KBM-7 (cell line): ENCODE results near the gene CLIC5.

Experiments
- DNase-seq: peaks from one replicate; pipeline ENCODE4 v3.0.0-alpha.2; 2015
- in situ Hi-C: fragments of 300-500 bp; cut with MboI; formaldehyde crosslinking; loops from 2 replicates; pipeline ENCODE4 v1.14.3; 2020; ENCODE audit warnings: low sequenced_read_pairs, low pct_unique_long_range_greater_than_20kb, mixed read lengths

The CLIC5 gene

DNA sequence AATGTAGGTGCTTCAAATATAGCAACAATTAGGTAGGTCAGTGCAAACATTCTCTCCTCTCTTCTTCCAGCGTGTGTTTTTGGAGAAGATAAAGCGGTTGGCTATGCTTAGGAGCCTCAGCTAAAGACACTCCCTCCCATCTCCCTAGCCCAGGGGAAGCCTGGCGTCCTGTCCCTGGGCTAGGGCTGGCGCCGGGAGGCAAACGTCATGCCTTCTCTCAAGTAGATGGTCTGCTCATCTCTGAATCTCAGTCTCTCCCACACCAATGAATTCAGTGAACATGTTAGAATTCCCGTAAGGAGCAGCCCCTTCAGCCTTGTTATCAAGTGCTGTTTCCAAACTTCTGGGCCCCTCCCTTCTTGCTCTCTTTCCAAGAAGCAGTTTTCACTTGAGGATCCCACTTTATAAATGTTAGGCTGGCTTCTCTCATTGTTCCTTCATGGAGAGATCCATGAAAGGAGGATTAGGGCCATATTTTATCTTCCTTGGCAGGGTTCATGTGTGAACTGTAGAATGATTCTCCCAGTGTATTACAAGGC lies 142.8 kb downstream of the CLIC5 start:
- in situ Hi-C loops = no loop called here
- no peak for DNase-seq

DNA sequence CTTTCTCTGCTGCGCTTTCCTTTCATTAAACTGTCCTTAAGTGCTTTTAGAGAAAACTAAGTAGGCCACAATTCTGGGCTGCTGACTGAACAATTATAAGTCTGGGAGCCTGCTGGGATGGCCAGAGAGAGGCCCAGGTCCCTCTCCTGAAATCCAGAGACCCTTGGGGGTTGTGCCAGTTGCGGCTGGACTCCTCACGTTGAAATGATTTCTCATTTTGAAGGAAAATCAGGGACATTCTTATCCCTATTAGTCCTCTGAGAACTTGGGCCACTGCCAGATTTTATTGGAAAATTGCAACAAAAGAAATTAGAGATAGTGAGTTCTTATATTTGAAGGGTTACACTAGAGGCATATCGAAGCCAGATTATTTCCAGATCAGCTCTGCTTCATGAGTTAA lies 145.1 kb downstream of the CLIC5 start:
- in situ Hi-C loops = no loop called here
- no peak for DNase-seq

DNA sequence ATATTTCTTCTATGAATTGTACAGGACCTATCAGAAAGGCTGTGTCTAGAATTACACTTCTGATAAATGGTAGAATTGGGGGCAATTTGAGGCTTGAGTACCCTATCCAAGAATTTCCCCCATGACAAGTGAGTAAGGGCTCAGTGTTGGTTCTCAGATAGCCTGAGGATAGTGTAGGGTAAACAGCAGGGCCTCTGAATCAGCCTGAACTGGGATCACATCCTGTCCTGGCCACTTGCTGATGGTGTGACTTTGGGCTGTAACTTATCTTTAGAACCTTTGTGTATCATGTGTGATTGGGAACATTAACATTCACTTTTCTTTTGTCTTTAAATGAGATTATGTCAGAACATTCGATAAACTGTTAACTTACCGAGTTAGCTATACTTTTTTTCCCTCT lies 151.0 kb downstream of the CLIC5 start:
- in situ Hi-C loops = no loop called here
- DNase-seq = no peak

DNA sequence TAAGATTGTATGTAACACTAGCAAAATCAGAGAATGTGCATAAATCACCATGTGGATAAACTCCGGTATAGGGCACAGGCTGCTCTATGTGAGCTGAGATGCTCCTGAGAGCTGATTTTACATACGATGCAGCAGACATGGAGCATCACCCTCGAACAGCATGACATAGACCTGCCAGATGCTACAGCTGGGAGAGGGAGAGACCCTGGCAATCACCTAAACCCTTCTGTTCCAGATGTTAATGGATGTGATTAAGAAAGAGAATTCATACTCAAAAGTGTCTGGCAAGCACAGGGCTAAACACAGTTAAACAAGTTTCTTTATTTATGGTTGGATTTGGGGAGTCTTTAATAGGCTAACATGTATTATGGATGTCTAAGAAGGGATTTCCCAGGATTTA lies 157.0 kb downstream of the CLIC5 start:
- no peak for DNase-seq
- in situ Hi-C loops = no loop called here

DNA sequence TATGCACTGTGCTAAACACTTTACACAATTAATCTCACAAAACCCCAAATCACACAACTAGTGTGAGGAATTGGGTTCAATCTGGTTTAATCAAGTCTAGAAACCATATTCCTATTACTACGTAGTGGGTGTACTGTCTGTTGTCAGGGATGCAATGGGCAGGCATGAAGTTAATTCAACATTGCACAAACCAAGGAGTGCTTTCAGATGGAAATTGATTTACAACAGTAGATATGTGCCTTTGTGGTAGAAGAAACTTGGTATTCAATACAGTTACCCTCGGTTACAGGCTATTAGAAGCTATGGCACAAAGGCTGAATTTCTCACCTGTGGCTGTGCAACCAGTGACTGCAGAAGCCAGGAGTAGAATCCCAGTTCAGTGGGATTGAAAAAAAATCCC lies 157.8 kb downstream of the CLIC5 start:
- DNase-seq = no peak
- in situ Hi-C loops = no loop called here

DNA sequence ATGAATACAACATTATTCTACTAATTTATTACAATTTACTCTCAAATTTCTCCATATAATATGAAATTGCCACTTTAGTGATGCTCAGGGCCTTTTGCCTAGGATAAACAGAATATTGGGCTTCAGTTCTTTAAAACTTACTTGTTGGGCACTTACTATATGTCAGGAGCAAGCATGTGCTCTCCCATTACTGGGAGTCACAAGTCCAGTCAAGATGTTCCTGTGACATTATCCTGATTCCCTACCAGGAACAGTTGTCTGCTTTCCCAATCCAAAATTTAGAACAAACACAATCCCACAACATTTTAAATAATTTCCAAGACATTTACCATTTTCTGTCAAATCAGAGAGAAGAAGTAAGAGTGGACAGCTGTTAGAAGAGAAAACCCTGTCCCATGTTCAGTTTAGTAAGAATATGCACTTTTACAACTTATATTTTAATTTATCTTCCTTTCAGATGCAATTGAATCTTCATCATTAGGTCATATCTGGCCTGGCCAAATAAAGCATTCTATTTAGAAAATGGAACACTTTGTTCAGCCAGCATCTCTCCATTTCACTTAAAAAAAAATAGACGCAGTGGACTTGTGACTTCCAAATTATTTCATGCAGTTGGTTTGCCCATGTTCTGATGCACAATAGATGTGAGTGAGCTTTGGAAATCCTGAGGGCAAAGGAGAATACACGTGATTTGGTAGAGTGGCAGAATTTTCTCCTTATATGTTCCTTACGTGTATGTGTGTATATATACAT lies 159.8 kb downstream of the CLIC5 start:
- in situ Hi-C loops = no loop called here

DNA sequence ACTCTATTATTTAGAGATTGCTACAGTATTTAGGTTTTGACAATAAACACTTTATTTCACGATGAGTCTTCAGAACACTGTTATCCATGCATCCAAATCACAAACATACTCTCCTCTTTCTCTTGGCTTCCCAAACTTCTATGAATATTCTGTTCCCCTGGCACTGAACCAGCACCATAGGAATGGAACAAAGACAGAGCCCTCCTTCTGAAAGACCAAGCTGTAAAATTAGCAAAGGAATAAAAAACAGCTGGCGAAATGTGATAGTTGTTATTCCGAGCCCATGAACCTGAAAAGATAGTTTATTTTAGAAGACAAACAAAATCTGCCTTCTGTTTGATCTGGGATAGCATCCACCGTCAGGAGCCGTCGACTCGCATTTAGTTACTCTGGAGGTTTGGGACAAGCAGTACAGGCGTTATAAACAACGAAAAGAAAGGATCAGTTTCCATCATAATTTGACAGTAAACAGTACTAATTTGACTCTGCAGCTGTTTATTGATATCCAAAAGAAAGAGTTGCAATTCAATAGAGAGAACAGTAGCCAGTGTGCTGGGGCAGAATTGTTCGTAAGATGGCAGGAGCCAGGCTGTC lies 161.4 kb downstream of the CLIC5 start:
- in situ Hi-C loops = no loop called here
- DNase-seq = no peak

More for the DNA sequence above, 159.8 kb downstream of the CLIC5 start:
- DNase-seq = no peak

DNA sequence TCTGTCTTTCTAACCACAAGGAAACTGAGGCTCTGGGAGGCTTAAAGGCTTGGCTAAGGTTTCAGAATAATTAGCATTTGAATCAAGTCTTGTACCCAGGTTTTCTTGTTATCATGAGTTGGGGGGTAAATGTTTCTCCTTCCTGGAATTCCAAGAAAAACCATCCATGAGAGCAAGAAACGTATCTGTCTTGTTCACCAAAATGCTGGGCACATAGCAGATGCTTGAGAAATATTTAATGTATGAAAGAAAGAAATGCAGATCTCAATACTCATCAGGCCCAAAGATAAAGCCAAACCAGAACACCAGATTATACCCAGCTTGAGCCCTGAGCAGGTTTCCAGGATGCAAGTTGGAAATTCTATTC lies 164.6 kb downstream of the CLIC5 start:
- DNase-seq = no peak
- in situ Hi-C loops = no loop called here

DNA sequence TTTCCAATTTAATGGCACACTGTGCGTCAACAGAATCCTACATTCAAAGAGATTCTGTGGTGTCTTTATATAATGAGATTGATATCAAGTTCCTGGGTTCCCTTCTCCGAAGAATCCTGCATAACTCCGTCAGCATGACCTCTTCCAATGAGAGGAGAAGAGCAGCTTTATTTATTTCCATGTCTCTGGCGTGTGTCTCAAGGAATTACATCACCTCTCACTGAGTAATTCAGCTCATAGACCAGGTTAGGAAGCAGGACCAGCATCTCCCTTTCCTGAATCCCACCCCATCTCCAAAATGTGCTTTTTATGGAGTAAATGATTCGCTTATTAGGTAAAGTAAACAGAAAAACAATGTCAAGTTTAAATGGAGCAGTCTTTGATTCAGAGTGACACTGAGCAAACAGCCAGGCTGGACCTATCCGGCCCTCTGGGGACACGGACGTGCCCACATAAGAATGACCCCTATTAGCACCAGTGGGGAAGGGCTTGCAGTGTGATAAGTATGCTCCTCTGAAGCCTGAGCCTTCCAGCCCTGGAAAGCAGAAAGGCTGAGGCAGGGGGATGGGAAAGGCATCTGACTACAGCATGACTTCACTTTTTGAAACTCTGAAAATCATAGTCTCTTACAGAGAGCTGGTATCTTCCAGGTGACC lies 165.2 kb downstream of the CLIC5 start:
- in situ Hi-C loops = no loop called here
- no peak for DNase-seq

DNA sequence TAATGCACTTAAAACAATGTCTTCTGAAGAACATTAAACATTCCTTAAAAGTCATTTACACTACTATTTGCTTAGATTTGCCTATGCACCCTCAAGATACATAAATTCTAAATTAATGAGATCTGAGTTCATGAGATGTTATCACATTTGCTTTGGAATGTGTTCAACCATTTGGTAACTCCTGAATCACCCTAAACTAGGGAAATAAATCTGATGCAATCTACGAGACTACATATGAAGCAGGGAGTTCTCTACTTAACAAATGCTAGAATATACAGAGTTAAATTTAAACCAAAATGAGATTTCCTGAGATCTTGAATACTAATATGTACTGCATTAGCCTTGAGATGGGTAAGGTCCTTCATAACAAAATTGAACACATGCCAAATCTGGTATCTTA lies 170.1 kb downstream of the CLIC5 start:
- no peak for DNase-seq
- in situ Hi-C loops = no loop called here

DNA sequence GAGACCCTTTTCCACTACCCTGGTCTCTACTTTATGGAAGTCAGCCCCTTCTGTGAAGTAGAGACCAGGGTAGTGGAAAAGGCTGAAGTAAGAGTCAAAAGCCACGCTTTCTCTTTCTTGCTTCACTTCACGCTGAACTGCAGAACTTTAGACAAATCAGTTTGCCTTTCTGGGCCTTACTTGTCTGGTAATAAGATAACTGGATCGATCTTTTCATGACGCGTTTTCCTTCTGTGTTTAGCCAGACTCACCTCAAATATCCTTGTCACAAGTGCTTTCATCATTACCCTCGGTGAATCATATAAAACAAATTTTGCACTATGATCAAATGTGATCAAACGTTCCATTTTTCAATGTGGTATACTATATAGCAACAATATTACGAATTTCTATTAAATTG lies 170.7 kb downstream of the CLIC5 start:
- no peak for DNase-seq
- in situ Hi-C loops = no loop called here

DNA sequence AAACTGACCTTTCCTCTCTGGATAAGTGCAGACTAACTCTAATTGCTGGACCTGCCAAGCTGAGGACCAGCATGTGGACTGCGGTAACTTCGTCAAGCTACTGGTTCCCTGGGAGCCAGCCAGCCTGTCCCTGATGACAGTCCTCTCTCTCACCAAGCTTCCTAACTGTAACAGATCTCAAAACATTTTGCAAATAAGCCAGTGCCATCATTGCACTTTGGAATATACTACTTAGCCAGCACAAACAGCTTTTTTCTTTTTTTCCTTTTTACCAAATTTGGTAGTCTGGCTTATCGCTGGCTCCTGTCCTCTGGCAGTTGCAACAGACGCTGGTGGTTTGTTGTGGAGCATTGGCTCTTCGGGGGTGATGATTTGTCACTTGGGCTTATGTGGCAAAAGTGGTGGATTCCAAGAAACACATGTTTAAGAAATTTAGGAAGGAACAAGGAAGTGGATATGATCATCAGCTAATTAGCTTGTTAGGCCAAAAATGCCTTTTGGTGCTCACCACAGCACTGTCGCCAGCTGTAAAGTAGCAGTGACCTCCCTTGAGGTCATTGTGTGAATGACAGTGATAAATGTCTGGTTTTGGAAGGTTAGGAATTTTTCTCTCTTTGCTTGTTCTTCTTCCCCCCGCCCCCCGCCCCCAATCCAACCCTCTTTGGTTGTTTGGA lies 171.7 kb downstream of the CLIC5 start:
- in situ Hi-C loops = no loop called here
- peak; percentile 72 for DNase-seq

DNA sequence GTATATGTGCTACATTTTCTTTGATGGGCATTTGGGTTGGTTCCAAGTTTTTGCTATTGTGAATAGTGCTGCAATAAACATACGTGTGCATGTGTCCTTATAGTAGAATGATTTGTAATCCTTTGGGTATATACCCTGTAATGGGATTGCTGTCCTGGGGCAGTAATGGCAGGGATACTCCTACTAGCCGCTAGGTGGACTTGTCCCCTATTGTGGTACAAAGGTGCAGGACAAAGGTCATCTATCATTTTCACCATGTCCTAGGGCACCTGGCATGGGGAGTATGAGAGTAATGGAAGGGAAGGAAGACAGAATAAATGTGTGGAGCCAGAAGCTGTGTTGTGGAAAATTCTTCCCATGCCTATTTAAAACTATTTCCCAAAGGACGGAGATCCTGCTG lies 174.6 kb downstream of the CLIC5 start:
- in situ Hi-C loops = no loop called here
- no peak for DNase-seq

DNA sequence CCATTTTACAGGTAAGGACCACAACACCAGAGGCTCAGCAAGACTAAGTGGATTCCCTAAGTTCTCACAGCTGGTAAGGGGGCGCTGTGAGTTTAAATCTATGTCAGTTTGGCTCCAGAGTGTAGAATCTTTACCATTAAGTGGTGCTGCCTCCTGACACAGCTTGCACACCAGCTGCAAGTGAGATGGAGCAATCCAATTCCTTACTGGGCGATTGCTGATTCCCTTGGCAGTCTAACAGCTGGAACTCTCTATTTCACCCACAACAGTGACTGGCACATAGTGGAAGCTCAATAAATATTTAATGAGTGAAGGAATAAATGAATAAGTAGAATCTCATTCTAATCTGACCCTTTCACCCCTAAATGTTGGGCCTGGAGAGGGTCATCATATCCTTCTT lies 176.7 kb downstream of the CLIC5 start:
- in situ Hi-C loops = no loop called here
- no peak for DNase-seq

DNA sequence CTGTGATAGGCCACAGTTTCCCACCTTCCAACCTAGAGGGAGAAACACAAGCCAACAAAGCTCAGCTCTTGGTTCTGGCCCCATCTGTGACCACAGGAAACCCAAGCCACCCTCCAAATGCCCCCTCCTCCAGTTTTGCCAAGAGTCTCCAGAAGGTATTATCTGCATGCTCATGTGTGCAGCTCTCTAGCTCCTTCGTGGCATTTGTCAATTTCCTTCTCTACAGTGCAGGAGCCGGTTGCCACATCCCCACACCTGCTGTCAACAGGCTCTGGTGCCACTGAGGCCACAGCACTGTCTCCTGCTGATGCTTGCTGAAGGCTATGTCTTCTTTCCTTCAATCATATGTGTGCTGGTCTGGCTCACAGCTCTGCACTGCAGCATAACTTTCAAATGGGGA lies 177.2 kb downstream of the CLIC5 start:
- DNase-seq = peak; percentile 15

DNA sequence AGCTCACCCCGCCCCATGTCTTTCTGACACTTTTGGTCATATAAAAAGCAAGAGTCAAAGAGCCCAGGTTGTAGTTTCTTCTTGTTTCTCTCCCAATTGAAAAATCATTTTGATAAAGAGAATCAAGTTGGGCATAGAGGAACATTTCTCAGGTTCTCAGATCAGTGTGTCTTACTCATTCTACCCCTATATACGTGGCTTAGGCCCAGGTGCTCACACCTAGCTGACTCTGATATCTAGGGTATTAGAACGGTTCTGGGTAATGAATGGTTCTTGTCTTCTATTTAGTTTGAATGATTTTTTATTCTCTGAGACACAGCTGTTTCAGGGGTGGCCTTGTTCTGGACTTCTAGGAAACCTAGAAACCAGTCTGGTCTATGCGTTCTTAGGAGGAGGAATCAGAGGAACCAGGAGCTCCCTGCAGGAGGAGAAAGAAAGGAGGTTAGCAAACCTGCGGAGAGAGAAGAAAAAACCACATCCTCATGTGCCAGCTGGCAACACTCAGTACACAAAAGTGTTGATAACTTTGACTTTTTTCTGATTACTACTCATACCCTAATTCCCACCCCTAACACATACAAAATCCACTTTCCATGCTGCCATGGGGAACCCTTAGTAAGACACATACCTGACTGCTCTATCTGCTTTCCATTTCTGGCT lies 178.0 kb downstream of the CLIC5 start:
- in situ Hi-C loops = no loop called here
- no peak for DNase-seq

More for the DNA sequence above, 177.2 kb downstream of the CLIC5 start:
- in situ Hi-C loops = no loop called here

DNA sequence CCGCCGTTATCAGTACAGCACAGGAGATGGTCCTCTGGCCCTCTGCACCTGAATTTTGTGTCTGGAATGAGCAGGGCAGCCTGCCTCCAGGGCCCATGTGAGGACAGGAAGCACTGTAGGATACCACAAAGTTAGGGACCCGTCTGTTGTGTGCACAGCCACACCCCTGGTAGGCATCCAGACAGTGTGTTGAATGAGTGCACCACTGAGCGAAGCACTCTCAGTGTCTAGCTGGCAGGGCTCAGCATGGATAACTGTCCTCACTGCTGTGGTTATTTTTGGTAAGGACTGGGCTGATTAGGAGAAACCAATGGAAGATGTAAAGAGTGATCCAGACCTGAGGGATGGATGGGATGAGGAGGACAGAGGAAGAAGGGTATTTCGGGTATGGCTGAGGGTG lies 178.7 kb downstream of the CLIC5 start:
- DNase-seq = no peak
- in situ Hi-C loops = no loop called here

DNA sequence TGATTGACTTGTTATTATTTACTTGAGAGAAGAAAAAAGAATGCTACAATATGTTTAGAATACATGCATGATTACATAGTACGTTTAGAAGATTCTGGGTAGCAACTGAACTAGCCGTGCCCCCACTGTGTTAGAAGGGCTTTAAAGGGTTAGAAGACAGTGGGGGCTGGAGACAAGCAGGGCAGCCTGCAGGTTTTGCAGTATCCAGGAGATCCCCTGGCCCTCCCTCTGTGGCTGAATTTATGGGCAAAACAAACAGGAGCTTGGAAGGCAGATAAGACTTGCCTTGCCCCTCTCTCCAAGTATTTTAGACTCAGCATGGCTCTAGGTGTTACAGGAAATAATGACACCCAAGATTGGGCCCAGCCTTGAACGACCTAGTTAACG lies 179.2 kb downstream of the CLIC5 start:
- no peak for DNase-seq
- in situ Hi-C loops = no loop called here

DNA sequence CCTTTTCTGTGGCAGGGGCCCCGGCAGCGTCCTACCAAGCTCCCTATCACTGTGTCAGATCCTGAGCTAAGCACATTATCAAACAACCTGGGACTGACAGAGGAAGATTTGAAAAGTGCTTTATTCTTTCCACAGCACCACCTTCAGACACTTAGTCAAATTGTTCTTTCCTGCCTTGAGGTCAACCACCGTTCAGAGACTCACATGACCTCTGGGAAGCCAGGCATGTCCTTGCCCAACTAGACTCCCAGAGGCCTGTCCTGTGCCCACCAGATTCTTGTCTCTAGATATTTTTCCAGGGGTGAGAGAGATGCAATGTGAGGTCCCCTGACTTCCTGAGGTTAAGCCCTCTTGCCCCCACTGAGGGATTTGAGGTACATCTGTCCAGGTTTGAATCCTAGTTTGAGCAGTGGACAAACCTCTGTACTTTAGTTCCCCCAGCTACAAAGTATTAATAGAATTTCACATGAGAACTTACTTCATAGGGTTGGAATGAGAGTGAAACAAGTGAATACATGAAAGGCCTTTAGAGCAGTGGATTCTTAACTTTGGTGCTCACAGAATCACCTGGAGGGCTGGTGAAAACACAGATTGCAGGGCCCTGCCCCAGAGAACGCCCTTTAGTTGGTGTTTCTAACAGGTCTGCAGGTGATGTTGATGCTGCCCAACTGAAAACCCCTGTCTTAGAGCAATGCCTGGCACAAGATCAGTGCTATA lies 179.8 kb downstream of the CLIC5 start:
- in situ Hi-C loops = no loop called here
- peak; percentile 21 for DNase-seq
